ENCODE data around the gene HK1.
"Not testable (repeated sequence)": the region's sequence is repeated elsewhere in the genome, so short reads cannot be mapped to it uniquely, and the experiment has no call there.

The HK1 gene

GRCh38 chr10:69278446-69278963 is at the start of gene HK1:
HK1 (plus strand) TSS chr10:69278496.
- DNase-seq (ENCODE audit: low spot score): peak; percentile 23

DNA sequence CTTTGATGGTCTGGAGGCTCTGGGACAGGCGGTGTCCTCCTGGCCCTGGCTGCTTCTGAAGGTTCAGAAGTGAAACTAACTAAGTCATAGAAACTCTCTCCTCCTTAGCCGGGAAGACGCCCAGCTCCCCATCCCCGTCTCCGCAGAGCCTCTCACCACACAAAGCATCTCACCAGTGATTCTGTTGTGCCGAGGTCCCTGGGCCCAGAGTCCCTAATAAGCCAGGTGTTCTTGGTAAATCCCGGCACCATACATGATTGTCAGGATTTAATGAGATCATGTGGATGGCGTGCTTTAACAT is 48.7 kb upstream of the HK1 start:
- no peak for DNase-seq (ENCODE audit: low spot score)

GRCh38 chr10:69230128-69230527 is 48.2 kb upstream of the HK1 start:
- DNase-seq (ENCODE audit: low spot score): no peak

- no peak for DNase-seq (ENCODE audit: low spot score)
Measured at GRCh38 chr10:69232252-69232651, 46.0 kb upstream of the HK1 start.

- DNase-seq (ENCODE audit: low spot score): no peak
Measured at GRCh38 chr10:69232736-69233480, 45.4 kb upstream of the HK1 start.

DNA sequence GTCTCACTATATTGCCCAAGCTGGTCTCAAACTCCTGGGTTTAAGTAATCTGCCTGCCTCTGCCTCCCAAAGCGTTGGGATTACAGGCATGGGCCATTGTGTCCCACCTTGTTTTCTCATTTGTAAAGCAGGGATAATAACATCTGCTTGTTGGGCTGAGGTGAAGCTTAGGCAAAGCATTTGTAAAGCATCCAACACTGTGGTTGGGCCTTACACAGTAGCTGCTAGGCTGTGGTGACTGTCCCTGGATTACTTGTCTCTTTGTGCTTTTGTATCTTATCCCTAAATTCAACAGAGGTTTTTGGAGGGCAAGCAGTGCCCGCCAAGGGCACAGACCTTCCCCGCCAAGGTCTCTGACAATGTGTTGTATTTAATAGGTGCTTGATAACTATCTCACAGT is 43.8 kb upstream of the HK1 start:
- no peak for DNase-seq (ENCODE audit: low spot score)

DNA sequence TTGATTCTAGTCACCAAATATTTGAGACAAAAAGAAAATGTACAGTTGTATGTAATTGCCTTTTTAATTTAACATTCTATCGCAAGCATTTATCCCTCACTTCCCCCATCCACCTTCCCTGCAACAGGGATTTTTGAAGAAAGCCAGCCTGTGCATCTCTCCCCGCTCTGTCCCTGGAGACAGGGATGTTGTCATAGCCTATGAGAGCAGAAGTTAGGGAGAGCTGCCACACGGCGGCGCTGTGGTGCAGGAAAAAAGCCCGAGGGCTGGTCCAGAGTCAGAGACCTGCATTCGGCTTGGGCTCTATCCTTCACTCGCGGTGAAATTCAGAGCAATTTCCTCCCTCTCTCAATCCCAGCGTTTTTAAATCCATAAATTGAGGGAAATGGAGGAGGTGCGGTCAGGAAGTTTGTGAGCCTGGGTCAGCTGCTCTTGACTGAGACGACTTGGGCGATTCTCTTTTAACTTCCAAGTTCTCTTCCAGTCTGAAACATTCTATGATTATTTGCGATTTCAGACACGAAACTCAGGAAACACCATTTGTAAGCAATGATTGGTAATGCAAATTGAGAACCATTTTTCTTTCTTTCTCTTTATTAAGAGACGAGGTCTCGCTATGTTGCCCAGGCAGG is 40.7 kb upstream of the HK1 start:
- DNase-seq (ENCODE audit: low spot score): peak; percentile 88

DNA sequence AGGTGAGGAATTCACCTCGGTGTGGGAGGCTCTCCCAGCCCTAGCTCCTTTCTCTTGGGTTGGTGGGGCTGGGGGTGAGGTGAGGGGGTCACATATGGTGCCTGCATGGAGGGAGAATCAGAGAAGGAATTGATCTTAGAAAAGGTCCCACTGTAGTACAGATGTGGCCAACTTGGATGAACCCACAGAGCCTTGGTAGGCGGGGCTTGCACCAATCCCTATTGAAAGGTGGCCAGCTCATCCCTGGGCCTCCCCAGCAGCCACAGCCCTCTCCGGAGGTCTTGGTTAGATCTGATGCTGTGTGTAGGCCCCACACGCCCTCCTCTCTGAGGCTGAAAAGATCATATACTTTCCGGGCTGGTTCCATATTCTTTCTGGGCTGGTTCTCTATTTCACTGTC is 39.2 kb upstream of the HK1 start:
- no peak for DNase-seq (ENCODE audit: low spot score)

GRCh38 chr10:69239816-69240434 is 38.4 kb upstream of the HK1 start:
- peak; percentile 36 for DNase-seq (ENCODE audit: low spot score)

GRCh38 chr10:69240455-69240854 is 37.8 kb upstream of the HK1 start:
- DNase-seq (ENCODE audit: low spot score): no peak

- DNase-seq (ENCODE audit: low spot score): no peak
Measured at GRCh38 chr10:69241575-69241974, 36.7 kb upstream of the HK1 start.

DNA sequence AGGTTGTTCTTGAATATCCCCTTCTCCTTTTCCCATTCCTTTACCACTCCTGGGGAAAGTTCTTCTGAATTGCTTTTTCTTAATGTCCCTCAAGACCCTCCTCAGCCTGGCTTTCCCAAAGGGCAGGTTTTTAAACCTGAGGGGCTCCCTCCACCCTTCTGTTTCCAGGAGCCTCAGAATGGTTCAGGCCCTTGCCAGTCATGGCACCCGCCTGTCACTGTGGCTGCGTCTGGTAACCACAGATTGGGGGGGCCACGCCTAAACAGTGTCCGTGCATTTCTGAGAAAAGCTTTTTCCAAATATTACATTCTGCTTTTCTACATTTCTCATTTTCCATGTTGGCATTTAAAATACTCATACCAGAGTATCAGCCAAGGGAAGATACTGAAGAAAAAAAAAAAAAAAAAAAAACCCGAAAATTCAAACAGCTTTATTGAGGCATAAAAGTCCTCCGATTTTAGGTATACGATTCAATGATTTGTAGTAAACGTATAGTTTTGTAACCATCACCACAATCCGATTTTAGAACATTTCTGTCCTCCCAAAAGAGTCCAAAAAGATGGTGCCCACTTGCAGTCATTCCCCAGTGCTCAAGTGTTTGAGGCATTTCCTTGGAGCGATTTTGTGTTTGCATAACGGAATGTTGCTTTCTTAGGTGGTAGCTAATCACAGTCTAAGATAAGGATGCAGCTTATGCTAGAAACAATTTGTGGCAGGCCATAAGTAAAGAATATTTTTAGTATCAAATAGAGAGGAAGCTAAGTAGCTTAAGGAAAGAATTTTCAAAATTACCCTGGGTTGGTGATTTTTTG is 36.0 kb upstream of the HK1 start:
- DNase-seq (ENCODE audit: low spot score): no peak

GRCh38 chr10:69242852-69243212 is 35.5 kb upstream of the HK1 start:
- DNase-seq (ENCODE audit: low spot score): peak; percentile 94

- DNase-seq (ENCODE audit: low spot score): no peak
Measured at GRCh38 chr10:69243817-69244216, 34.5 kb upstream of the HK1 start.

- DNase-seq (ENCODE audit: low spot score): no peak
Measured at GRCh38 chr10:69246036-69246435, 32.3 kb upstream of the HK1 start.

GRCh38 chr10:69246581-69247312 is 31.5 kb upstream of the HK1 start:
- DNase-seq (ENCODE audit: low spot score): no peak

GRCh38 chr10:69247313-69247710 is 31.0 kb upstream of the HK1 start:
- DNase-seq (ENCODE audit: low spot score): no peak

GRCh38 chr10:69248117-69248730 is 30.1 kb upstream of the HK1 start:
- no peak for DNase-seq (ENCODE audit: low spot score)

DNA sequence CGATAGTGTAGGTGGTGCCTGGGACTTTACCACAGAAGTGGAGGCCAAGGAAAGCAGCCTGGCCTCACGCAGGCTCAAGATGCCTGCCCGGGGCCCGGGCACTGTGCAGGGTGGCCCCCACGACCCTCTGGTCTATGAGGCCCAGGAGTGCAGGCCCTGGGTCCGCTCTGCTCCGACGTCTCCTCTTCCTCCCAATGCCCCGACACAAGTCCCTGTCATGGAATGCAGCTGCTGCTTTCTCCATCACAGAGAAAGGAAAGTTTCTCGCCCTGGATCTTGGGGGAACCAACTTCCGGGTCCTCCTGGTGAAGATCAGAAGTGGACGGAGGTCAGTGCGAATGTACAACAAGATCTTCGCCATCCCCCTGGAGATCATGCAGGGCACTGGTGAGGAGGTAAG is 28.3 kb upstream of the HK1 start:
- no peak for DNase-seq (ENCODE audit: low spot score)

DNA sequence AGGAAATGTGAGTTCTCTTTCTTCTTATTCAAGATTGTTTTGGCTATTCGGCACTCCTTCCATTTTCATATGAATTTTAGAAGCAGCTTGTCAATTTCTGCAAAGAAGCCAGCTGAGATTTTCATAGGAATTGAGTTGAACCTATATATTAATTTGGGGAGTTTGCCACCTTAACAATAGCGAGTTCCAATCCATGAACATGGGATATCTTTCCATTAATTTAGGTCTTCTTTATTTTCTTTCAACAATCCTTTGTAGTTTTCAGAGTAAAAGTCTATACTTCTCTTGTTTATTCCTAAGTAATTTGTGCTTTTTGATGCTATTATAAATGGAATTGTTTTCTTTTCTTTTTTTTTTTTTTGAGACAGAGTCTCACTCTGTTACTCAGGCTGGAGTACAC is 26.9 kb upstream of the HK1 start:
- not testable (repeated sequence) for DNase-seq (ENCODE audit: low spot score)

DNA sequence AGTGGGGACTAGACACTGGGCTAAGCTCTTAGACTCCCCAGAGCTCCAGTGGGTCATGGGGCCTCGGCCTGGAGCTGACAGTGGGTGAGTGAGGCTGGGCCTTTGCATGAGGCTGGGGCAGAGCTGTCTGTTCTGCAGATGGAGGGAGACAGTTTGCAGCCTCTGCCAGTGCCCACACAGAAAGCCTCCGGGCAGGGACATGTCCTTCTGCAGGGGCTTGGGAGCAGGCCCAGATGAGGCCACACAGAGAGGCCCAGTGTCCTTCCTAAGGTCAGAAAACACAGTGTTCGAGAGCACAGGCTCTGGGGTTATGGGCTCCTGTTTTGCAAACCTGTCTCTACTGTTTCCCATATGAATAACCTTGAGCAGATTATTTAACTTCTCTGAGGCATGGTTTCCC is 25.1 kb upstream of the HK1 start:
- no peak for DNase-seq (ENCODE audit: low spot score)

DNA sequence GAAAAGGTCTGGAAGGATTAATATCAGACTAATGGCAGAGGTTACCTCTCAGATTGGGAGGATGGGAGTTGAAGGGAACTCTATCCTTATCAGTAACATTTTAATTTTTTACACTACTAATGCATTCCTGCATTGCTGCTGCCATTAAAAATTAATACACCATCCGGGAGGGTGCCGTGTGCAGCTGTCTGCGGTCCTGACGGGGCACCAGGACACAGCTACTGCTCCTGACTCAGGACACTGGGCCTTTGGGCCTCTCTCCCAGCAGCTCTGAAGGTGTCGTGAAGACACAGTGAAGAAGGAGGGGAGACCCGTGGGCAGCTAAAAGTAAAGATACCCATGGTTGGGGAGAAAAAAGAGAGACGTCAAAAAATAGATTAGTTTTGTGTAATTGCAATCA is 23.4 kb upstream of the HK1 start:
- no peak for DNase-seq (ENCODE audit: low spot score)

All from Ammon's horn (tissue), 1 donor.